Mesenteric fat pad (tissue), 1 donor: ENCODE results near the gene GYG1. TPM values are rescaled to one million over a fixed set of nuclear protein-coding genes. Genes with fewer than 3 reads are reported as not detected.

Experiments used
- total RNA-seq: library from RNA; stranded (reverse); fragmentation: NEBNext Ultra II Directional; extraction: Animal tissue kit (Norgen Biotek cat#: 25700); gene quantifications from one replicate; pipeline ENCODE4 v1.2.1, GENCODE V29; 2021
- donor health status: DM: yes; HTN: yes; CAD: no.

GYG1 gene
- total RNA-seq, 1 donor from 2014 or later: 52.9 TPM

Other genes with a start within 250 kb of the GYG1 start
- 5.6 TPM for gene CPB1, start 163.7 kb upstream of the GYG1 start, total RNA-seq
- gene CPA3, start 126.2 kb upstream of the GYG1 start, total RNA-seq: 5.5 TPM
- gene HLTF, start 95.0 kb downstream of the GYG1 start, total RNA-seq: 20.2 TPM
- 17.0 TPM for gene HPS3, start 138.1 kb downstream of the GYG1 start, total RNA-seq
- 17.5 TPM for gene CP, start 230.3 kb downstream of the GYG1 start, total RNA-seq